NCI-H2081 treated with DMSO at 0.1 percent for 48 hours (cell line): Measurements from ENCODE around the gene RPGRIP1.
"Not testable (repeated sequence)": the region's sequence is repeated elsewhere in the genome, so short reads cannot be mapped to it uniquely, and the experiment has no call there.

Source experiments
- DNase-seq: peaks from one replicate; lab custom pipeline; 2025; lab: John Stamatoyannopoulos, UW

Gene RPGRIP1

DNA sequence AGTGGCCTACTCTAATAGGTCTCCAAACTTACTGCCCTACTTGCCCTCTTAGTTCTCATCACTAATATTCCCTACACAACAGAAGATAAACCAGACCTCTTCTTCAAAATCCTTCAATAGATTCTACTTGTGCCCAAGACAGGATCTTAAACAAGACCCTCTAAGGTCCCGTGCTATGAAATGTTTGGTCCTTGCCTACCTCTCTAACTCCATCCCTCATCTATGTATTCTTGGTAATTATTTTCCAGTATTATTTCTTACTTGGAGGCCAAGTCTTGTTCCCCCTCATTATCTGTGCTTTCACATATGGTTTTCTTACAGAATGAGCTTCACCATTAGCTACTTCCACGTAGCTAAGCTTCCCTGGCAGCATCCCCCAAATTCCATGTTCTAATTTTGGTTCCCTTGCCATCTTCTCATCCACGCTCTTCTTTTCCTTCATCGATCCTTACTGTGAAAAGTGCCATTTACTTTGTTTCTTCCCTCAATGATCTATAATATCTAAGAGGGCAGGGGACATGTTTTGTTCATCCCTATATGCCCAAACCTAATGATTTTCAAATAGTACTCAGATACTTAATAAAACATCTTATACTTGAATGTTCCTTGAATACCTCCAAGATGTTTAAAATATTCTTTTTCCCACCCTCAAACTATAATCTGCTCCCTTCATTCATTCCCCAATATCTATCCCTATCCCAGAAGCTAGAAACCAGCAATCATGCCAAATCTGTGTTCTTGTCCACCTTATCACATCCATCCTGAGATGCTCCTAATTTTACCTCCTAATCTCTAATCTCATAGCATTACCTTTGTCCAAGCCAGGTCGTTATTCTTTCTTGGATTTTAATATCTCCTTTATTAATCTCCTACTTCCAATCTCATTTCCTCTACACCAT is 20.7 kb upstream of the RPGRIP1 start:
- DNase-seq, result no peak

DNA sequence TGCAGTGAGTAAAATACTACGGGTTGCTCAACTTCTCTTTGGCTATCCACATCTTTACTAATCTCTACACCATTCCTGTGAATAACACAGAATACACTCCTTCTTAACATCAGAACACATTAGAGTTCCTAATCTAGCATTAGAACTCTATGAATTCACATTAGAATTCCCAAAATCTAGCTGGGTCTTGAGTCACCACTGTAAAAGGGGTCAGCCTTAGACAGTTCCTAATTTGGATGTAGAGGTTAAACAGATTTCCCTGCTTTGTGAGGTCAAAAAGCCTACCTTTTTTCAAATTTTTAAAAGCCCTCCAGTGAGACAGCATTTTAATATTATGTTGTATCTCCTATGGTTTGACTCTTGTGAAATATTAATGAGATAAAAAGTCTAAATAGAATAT is 18.1 kb upstream of the RPGRIP1 start:
- no peak for DNase-seq

DNA sequence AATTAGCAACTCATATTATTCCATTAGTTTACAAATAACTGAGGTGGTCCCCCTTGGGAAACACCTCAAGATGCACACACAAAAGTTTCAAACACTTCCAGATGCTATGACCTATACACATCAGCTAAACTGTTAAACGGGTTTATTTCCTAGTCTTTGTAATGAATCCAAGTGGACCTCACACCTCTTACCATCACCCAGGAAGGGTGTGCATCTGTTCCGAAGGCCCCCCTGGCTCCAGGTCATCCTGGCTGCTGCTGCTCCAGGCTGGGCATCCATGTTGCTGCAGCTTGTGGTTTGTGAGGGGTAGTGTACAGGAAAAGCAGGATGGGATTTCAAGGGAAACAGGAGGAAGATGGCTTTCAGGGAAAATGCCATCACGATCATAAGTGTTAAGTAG is 17.5 kb upstream of the RPGRIP1 start:
- no peak for DNase-seq

DNA sequence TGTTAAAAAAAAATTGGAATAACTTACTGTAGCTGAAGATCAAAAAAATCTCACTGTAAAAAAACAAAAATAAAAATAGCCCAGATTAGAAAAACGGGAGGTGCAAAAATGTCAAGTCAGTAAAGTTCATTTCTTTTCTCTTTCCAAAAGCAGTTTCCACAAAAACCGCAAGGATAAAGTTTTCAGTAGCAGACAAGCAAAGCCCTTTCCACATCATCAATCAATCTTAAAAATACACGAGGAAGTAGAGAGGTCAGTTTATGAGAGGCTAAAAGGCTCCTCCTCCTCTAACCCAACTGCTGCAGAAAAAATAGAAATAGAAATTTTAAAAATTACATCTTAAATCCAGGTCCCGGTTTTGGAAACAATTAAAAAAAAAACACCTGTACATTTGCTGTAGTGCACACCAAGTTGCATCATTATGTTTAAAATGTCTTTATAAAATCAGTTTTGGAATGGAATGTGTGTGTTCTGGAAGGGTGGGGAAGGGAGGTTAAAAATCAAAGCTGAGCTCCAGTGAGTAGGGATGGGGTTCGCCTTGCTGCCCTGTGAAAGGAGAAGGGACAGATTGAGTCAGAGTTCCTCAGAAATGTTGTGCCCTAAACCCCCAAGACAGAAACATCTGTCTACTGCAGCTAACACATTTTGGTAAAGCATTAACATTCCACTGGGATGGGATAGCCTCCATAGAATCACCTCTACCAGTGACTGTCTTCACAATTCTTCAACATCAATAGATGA is 16.4 kb upstream of the RPGRIP1 start:
- DNase-seq, result no peak

DNA sequence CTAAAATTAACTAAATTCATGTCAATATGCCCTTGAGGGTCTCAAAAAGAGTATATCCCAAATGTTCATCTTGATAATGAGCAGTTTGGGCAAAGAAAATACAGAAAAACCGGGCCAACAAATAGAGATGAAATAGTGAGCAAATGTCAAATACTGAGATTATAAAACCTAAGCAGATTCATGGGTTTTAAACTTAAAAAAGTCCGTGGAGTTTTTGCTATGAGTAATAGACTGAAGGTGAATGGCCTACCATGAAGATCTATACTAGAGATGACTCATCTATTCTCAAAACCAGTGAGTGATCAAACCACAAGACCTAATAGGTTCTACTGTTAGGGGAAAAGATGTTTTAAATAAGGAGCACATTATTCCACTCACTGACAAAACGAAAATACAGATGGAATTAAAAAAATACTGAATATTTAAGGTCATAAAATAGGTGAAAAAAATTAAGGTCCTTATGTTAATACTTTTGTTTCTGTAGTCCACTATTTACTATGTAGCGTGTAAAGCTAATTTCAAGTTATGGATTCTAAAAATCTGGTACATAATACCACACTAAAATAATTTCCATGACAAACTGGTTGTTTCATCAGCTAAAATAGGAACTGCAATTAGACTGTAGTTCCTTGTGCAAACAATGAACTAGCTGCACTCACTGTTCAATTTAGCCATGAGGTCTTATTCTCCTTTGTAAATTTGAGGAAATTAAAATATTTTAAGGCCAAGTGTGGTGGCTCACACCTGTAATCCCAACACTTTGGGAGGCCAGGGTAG is 15.7 kb upstream of the RPGRIP1 start:
- DNase-seq, result no peak

DNA sequence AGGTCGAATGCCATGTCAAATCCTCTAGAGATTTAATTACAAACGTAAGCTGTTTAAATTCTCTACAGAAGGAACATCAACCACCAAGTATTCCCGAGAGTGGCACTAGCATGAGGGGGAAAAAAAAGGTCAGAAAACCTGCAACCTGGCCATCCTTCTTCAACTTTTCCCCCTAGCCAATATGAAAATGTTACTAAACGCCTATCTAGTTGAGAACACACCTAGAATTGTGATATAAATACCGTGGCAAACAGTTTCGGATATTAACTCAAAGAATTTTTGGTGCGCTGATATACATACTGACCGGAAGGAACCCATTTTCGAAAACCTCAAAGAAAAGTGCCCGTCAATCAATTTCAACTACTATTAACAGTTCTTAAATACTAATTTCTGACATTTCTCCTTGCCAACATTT is 12.4 kb upstream of the RPGRIP1 start:
- no peak for DNase-seq

DNA sequence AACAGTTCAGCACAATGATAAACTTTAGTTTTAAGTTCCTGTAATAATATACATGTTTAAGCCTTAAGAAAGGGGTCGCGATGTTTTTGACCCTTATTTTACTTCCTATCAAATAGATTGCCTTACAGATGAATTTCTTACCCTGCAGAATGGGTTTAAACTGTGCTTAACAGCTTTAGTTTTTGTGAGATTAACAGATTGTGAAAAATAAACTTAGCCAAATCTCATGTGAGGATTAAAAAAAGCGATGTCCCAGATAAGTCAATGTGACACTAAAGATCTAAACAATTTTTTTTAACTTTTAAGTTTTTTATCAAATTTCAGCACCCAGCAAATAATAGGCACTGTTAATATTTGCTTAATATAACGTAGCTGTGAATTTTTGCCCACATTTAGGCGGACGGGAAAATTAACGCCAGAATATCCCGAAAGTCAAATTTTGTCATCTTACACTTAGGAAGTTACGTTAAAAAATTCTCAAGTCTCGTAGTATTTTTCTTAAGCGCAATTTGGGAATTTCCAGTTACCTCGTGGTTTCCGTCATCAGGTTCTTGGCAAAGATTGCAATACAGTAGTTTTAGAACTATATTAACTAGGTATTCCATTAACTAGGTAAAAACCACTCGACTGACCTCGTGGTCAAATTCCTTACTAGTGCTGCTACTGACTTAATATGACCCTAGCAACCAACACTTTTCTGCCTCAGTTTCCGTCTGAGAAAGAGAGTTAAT is 11.8 kb upstream of the RPGRIP1 start:
- no peak for DNase-seq

DNA sequence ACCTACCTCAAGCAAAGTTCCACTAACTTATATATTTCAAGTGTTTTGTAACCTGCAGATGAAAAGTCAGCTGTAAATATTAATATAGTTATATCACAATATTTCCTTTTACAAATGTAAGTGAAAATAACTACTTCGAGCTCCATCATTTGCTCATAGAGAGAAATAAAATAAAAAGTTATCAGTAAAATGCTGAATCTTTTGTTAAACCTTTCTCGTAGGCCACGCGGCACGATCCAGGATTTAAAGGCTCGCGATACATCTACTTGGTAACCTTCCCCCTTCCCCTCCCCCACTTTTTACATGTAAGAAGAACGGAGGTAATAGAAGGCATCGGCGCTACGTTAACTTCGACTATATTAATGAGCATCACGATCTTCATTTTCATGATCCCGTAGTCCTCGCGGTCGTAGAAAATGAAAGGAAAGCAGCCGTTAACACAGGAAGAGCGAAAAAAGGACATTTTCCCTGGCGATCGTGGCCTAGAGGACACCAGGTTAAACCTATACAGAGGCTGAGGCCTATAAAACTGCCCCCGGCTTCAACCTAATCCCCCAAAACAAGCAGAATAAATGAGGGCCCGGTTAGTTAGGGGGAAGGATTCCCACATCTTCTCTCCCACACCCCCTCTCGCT is 11.1 kb upstream of the RPGRIP1 start:
- no peak for DNase-seq

DNA sequence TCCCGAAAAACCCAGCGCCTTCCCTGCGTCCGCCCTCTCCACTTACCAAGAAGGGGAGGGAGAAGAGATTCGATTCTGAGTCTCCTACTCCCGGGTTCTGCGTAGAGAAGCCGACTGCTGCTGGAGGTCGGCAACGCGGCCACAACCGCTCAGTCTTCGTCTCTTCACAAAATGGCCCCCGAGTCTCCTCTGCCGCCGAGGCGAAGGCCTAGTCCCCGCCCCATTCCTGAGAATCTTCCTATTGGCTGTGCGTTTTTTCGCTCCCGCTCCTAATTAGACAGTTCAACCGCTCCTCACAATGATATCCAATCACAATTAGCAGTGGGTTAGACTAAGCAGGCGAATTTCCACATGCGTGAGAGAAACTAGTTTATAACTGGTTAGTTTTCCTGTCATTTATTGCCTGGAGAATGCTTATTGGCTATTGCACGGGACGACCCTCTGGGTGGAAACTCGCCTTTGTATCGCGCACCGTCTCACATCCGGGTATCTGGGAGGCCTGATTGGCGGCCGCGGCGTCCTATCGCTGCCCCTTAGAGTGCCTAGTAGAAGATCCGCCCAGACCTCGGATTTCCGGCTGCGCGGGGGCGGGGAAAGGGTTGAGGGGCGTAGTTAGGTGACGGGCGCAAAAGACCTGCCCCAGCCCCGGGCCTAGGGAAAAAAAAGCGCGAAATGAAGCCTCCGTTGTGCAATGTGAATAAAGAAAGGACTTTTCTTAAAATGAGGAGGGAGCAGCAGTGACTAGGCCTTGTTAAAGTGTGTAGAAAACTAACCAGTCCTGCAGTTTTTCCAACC is 10.4 kb upstream of the RPGRIP1 start, which contains the start of gene HNRNPC:
TSS of gene HNRNPC (minus strand) at position 191 of the 795 bp plus-strand sequence. CDS start 35,249 bp downstream, outside the sequence.
- DNase-seq, result peak; percentile 100

DNA sequence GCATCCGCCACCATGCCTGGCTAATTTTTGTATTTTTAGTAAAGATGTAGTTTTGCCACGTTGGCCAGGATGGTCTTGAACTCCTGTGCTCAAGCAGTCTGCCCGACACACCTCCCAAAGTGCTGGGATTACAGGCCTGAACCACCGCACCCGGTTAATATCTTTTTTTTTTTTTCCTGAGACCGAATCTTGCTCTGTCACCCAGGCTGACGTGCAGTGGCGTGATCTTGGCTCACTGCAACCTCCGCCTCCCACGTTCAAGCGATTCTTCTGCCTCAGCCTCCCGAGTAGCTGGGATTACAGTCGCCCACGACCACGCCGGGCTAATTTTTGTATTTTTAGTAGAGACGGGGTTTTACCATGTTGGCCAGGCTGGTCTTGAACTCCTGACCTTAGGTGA is 7.2 kb upstream of the RPGRIP1 start:
- DNase-seq, result not testable (repeated sequence)

DNA sequence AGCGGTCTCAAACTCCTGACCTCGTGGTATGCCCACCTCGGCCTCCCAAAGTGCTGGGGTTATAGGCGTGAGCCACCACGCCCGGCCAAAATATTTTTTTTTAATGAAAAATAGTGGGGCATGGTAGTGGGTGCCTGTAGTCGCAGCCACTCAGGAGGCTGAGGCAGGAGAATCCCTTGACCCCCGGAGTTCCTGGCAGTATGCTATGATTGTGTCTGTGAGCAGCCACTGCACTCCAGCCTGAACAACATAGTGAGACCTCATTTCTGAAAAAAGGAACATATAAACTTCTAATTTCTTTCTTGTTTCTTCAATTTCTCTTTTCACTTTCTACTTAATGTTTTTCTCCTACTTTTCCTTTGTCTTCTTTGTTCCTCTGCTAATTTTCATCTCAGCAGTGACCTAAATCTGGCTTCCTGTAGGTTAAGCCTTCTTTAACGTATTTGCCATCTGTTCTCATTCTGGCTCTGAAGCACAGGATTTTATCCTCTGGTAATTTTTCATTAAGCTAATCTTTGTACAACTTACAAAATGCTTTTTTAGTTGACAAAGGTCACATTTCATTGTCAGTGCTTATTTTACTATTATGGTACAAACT is 4.5 kb upstream of the RPGRIP1 start:
- no peak for DNase-seq

DNA sequence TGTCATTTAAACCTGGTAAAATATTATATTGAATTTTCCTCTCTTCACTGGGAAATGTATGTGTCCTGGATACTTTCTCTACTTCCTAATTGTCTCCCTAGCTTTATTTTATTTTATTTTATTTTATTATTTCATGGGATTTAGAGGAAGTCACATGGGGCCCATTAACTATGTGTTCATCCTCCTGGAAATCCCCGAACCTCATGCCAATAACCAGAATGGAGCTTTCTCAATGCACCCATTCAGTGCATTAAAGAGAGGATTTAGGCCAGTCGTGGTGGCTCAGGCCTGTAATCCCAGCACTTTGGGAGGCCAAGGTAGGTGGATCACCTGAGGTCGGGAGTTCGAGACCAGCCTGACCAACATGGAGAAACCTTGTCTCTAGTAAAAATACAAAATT is 1.3 kb upstream of the RPGRIP1 start:
- no peak for DNase-seq

DNA sequence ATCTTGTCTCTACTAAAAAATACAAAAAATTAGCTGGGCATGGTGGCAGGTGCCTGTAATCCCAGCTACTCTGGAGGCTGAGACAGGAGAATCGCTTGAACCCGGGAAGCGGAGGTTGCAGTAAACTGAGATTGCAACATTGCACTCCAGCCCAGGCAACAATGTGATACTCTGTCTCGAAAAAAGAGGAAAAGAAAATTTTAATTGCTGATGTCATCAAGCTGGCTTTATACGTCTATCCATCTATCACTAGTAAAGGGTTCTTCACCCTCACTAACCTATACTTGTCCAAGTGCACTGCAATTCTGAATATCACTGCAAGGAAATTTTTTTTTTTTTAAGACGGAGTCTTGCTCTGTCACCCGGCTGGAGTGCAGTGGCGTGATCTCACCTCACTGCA is 2.0 kb downstream of the RPGRIP1 start:
- DNase-seq, result not testable (repeated sequence)

DNA sequence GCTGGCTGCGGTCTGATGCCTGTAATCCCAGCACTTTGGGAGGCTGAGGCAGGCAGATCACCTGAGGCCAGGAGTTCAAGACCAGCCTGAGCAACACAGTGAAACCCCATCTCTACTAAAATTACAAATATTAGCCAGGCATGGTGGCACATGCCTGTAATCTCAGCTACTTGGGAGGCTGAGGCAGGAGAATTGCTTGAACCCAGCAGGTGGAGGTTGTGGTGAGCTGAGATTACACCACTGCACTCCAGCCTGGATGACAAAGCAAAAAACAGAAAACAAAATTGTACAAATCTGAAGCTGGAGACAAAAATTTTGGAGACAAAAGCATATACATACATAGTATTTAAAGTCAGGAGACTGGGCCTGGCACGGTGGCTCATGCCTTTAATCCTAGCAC is 6.6 kb downstream of the RPGRIP1 start:
- DNase-seq, result not testable (repeated sequence)

DNA sequence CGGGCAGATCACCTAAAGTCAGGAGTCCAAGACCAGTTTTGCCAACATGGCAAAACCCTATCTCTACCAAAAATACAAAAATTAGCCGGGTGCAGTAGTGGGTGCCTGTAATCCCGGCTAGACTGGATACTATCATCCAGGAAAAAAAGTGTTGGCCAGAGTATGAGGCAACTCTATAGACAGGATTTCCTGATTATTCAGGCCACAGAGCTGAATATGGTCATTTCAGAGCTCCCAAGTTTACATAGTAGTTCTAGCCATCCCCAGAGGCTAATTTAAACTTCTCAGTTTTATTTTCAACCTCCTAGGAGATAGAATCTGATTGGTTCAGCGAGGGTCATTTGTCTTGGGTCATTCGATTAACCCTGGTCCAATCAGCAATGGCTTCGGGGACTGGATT is 7.3 kb downstream of the RPGRIP1 start:
- DNase-seq, result no peak

DNA sequence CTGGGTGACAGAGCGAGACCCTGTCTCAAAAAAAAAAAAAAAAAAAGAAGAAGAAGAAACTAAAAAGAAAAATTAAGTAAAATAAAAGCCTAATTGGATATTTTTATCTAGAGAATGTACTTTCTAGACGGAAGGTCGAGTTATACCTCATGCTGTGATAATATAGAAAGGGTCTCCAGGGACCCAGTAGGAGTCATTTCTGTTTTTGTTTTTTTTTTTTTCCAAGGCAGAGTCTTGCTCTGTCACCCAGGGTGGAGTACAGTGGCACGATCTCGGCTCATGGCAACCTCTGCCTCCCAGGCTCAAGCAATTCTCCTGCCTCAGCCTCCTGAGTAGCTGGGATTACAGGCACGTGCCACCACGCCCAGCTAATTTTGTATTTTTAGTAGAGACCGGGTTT is 14.1 kb downstream of the RPGRIP1 start:
- not testable (repeated sequence) for DNase-seq

DNA sequence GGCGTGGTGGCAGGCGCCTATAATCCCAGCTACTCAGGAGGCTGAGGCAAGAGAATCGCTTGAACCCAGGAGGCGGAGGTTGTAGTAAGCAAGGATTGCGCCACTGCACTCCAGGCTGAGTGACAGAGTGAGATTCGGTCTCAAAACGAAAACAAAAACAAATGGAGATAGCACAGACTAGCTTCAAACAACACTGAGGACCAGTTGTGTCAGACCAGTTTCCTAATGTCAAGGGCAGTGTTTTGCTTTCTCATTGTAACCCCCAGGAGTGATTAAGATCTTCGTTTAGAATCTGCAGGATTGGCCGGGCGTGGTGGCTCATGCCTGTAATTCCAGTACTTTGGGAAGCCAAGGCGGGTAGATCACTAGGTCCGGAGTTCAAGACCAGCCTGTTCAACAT is 18.5 kb downstream of the RPGRIP1 start:
- DNase-seq, result no peak

DNA sequence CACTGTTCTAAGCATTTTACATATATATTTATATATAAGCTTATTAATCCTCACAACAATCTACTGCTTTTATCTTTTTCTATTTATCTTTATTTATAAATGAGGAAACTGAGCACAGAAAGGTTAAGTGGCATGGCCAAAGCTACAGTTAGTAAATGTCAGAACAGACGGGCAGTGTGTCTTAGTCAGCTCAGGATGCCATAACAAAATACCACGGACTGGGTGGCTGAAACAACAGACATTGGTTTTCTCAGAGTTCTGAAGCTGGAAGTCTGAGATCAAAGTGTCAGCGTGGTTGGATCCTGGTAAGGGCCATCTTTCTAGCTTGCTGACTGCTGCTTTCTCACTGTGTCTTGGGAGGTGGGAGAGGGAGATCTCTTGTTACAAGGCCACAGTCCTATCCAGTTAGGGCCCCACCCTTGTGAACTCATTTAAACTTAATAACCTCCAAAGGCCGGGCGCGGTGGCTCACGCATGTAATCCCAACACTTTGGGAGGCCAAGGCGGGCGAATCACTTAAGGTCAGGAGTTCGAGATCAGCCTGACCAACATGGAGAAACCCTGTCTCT is 19.8 kb downstream of the RPGRIP1 start:
- DNase-seq, result no peak

DNA sequence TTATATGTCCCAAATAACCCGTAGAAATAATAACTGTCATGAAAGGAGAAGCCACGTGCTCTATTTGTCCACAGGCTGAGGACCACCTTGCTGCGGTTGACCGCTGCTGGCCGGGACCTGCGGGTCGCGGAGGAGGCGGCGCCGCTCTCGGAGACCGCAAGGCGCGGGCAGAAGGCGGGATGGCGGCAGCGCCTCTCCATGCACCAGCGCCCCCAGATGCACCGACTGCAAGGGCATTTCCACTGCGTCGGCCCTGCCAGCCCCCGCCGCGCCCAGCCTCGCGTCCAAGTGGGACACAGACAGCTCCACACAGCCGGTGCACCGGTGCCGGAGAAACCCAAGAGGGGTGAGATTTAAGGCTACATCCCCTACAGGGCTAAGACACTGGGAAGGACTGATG is 21.0 kb downstream of the RPGRIP1 start:
- DNase-seq, result no peak
